Measurements from ENCODE around the gene GNAI1.

Gene GNAI1

DNA sequence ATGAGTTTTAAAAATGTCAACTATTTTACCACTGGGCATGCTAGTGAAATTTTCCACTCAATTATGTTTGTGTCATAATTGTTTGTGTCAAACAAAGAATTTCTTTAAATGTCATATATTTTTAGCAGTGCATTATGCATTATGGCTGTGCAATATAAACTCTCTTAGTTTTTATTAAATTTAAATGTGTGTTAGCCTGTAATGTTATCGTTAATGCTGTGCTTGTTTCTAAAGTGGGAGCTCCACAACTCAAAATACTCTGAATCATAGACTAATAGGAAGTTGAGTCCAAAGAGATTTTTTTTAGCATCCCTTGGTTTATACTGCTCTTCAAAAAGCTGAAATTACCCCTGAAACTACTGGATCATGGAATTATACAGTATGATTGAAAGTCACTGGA, 26.8 kb downstream of the GNAI1 start:
- no peak for DNase-seq (ENCODE audit: low read depth)

DNA sequence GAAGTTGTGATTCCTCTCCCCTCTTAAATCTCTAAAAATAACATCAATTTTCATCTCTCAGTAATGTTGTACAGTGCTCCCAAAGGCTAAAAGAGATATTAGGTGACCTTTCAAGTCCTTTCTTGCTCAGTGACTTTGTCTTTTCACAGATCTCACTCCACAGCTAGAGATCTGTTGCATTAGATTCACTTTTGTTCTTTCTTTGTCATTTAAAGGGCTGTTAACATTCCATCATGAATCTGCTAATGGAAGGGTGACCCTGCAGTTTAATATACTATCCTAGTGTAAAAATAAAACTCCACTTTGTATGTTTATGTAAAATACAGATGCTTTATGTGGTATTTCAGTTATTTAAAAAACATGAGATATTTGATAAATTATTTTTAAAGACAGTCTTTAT, 30.5 kb downstream of the GNAI1 start:
- no peak for DNase-seq (ENCODE audit: low read depth)

DNA sequence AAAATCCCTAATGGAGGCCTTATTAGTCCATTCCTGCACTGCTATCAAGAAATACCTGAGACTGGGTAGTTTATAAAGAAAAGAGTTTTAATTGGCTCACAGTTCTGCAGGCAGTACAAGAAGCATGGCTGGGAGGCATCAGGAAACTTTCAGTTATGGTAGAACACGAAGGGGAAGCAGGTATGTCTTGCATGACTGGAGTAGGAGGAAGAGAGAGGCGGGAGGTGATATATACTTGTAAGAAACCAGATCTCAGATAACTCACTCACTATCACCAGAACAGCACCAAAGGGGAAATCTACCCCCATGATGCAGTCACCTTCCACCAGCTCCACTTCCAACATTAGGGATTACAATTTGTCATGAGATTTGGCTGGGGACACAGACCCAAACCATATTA, 35.8 kb downstream of the GNAI1 start:
- DNase-seq (ENCODE audit: low read depth), result no peak

DNA sequence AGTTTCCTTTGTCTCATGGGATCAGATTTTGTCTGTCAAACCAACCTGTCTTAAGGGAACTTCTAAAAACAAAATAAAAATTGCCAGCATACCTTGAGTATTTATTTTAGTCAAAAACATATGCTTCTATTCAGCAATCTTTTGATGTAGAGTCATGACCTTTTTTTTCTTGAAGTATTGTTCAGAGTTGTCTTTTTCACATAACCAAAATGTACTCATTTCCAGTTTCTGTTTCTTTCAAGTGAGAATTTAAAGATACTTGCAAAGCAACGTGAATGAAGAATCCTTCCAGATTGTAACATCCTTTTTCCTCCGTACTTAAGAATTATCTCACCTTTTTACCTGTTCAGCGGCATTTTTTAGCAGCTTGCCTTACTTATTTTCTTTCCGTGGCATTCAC, 37.8 kb downstream of the GNAI1 start:
- DNase-seq (ENCODE audit: low read depth), result no peak

DNA sequence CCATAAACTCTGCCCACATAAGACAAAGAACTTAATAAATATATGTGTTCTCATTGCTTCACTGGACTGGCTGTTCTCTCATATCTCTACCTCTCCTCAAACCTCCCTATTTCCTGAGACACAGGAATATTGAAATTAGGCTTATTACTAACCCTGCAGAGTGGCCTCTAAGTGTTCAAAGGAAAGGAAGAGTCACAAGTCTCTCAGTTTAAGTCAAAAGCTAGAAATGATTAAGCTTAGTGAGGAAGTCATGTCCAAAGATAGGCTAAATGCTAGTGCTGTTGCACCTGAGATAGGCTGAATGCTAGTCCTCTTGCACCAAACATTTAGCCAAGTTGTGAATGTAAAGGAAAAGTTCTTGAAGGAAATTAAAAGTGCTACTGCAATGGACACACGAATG, 41.1 kb downstream of the GNAI1 start:
- DNase-seq (ENCODE audit: low read depth), result no peak

DNA sequence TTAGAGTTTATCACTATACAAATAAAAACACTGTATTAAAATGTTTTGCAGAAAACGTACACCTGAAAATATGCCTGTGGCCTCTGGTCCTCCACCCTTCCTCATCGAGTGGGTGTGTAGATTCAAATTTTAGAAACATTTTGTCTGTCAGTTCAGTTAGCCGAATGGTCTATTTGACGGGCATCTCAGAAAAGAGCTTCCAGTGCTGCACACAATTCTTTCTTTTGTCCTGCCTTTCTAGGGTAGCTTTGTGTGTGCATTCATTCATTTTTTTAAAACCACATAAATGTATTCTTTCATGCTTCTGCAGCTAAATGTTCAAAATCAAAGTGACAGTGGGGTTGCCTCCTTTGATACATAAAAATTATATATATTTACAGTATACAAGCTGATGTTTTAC, 46.8 kb downstream of the GNAI1 start:
- DNase-seq (ENCODE audit: low read depth), result no peak

DNA sequence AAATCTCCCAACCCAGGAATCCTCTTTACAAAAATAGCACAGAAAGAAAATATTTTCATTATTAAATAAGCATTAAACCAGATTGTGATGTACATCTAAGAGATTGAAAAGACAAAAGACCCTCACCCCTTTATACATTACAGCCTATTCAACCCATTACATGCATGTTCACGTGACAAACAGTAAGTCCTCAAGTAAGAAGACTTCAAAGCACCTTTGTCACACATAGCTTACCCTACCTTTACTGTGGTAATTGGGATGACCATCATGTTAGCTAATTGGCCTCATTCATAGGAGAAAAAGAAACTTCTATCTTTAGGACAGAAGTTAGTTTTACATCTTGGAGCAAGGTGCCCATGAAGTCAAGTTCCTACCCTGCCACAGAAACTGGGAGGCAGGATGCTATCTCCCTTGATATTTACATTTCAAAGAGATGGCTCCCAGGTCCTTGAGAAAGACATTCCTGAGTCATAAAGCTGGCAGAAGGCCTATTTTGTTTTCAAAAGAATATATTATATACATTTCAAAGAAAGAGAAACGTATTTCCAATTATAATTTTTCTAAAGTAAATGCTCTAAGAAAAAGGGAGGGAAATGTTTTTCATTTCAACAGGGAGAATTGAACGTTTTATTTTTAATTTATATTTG, 48.1 kb downstream of the GNAI1 start:
- no peak for DNase-seq (ENCODE audit: low read depth)

DNA sequence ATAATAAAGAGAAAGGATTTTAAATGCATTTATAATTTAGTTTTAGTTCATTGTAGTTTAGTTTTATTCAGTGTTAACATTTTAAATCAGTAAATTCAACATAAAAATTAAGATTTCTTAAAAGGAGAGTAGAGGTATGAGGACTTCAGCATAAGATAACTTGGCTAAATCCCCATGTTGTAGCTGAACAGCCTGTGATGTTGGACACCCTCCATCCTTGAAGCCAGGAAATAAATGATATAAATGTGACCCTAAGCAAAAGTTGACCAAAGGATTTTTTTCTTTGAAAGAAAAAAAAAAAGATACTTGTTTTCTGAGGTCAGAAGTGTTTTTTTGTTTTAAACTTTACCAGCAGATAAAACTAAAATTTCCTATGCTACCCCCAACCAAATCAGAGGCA, 48.7 kb downstream of the GNAI1 start:
- DNase-seq (ENCODE audit: low read depth), result no peak

DNA sequence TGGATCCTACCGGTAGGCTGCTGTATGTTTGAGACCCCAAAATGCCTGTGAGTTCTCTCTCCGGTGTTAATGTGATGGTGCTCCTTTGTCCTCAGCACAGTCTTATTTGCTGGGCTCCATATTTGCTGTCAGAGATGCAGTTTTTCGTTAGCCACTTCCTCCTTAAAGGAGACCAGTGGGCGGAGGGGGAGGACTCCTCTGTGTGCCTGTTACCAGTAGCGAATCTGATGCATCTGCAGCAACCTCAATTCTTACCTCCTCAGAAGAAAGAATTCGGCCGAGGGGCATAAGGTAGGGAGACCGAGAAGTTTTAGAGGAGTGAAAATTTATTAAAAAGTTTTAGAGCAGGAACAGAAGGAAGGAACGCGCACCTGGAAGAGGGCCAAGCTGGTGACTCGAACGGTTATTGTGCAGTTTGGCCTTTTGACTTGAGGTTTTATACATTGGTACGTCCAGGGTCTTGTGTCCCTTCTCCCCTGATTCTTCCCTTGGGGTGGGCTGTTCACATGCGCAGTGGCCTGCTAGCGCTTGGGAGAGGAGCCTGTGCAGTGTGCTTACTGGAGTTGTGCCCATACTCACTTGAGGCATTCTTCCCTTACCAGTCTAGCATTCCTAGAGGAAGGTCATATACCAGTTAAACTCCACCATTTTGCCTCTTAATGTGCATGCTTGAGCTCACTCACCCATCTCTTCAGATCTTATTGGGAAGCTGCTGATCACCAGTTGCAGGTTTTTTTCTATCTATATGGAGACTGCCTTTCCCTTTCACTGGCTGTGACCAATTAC, 49.5 kb downstream of the GNAI1 start:
- no peak for DNase-seq (ENCODE audit: low read depth)

DNA sequence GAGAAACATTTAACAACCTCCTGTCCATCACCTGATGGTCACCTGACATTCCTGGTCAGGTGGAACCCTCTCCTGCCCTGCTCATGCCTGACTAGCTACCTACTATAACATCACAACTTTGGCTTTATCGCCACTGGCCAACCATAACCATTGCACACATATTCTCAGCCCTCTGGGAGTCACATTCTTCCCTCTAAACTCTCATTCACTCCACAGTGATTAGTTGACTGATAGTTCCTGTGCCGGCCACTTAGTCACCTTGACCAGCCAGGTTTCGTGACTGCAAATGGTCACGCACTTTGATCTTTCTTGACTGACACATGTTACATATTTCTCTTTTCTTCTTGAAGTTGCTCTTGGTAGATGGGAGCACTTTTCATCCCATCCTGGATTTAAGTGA, 50.1 kb downstream of the GNAI1 start:
- DNase-seq (ENCODE audit: low read depth), result no peak

DNA sequence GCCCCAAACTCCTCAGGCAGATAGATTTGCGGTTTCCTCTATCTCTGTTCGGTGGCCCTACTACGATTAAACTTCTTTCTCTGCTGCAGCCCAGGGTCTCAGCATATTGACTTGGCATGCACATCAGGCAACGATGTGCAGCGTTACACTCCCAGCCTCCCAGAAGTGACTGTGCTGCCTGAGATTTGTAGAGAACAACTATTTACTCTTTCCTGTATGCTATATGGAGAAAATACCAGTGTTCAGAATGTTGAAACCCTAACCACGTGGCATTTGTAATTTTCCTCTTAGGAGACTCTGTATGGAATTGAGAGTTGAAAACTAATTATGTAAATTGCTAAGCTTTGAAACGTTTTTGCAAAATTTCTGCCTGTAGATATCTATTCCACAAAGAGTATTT, 50.9 kb downstream of the GNAI1 start:
- DNase-seq (ENCODE audit: low read depth), result no peak

DNA sequence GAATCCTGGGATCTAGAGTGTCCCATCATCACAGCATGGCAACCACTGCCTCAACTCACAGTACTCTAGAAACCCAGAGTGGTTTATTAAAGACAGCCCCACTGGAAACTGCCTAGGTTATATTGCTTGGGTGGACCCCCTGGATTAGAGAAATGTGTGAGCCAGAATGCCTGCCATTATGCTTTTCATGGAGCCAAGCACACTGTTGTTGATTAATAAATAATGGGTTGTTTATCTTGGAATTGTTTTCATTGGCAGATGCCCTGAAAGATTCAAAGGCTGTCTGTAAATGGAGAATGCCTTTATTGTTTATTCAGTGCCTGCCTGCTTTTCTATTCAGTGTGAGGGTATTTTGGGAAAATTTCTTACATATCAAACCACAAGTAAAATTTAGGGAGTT, 52.1 kb downstream of the GNAI1 start:
- no peak for DNase-seq (ENCODE audit: low read depth)

DNA sequence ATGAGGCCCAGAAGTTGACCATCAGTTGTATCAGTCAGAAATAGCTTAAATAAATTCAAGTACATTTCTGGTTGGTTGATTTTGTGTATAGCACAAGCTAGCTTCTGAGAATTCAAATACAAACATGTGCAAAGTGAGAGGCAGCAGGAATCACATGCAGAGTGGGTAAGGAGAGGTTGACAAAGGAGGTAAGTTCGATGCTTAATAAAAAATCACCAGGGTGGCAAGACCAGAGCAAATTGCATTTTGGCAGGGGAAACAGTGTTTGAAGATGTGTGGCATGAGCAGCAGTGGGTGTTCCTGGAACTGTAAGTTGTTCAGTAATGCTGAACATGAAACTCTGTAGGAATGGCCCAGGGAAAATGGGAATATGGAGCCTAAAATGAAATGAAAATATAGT, 52.6 kb downstream of the GNAI1 start:
- no peak for DNase-seq (ENCODE audit: low read depth)

DNA sequence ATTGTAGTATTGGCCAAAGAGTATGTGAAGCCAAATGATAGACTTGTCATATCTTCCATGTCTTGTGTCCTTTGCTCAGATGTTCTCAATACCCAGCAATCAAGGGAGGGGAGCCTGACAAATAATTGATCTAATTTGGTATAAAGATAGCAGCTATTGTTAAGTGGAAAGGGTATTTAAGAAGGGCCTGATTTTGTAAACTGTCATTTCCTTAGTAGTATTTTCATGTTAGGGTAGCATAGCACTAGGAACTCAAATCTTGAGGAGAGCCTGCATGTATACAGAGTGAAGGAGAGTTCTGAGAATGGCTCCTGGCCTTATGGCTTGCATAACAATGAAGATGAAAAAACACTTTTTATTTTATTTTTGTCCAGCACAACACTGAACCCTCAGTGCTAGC, 53.1 kb downstream of the GNAI1 start:
- no peak for DNase-seq (ENCODE audit: low read depth)

DNA sequence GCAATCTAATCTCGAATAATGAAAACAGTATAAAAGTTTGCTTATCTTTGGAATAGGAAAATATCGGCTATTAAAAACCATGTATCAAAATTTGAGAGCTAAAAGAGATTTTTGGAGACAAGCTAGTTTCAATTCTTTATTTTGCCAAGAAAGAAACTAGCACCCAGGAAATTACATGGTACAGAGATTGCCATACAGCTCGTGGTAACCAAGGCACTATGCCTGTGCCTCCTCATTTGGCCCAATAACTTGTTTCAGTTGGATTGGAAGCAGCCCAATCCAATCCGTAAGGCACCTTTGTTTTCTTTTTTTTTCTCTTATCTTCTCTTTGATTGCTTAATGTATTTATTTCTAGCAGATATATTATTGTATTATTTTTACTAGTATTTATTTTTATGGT, 55.0 kb downstream of the GNAI1 start:
- DNase-seq (ENCODE audit: low read depth), result no peak

DNA sequence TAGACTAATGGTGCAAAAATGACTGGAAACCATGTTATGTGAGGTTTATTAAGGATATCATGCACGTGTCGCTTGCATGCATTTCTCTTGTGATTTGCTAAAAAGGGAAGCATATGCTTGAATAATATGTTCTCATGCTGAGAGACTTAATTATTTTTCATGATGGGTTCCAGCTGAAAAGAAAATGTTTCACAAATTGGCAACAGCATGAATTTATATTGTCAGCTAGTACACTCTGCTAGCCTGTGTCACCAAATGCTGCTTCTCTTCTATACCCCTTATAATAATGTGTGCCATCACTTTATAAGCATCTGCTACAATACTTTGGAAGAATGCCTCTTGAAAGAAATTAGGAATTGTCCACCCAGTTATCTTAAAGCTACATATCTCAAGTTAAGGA, 63.0 kb downstream of the GNAI1 start:
- DNase-seq (ENCODE audit: low read depth), result no peak

DNA sequence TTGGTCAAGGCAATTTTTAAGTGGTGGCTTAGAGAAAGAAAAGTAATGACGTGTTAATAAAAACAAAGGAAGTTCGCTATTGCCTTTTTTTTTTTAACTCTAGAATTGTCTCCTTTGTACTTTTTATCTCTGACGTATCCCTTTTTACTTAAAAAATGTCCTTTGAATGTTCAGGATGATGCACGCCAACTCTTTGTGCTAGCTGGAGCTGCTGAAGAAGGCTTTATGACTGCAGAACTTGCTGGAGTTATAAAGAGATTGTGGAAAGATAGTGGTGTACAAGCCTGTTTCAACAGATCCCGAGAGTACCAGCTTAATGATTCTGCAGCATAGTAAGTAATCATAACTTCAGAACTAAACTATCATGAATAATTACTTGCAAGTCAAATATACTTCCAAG, 64.4 kb downstream of the GNAI1 start:
- DNase-seq (ENCODE audit: low read depth), result no peak

DNA sequence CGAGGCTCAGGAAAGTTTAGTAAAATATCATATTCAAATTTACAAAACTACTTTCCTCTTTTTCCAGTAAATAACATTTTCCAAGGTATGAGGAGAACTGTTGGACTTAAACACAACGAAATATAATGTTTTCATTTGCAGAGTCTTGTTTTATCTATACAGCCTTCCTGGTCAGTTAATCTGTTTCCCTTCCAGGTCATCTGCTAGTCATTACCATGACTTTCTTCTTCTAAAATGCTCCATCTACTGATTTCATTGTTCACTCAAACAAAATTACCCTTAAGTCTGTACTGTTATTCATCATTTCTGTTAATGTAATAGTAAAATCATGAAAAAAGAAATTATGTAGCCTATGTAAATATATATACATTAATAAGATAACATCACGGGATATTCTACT, 69.8 kb downstream of the GNAI1 start:
- DNase-seq (ENCODE audit: low read depth), result no peak

DNA sequence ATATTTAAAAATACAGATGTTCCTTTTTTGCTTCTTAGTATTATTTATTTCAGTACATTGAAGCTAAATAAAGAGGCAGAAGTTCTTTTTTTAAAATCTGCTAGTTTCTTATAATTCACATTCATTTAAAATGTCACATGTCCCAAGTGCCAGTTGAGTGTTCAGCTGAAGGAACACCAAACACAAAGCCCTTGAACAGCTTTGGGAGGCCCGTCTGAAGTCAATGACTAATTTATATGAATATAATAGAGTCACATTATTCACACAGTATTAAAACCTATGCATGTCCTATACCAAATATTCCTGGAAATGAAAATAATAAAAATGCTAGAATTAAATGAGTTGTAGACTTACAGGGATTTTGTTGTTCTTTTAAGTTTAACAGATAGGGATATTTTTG, 70.3 kb downstream of the GNAI1 start:
- no peak for DNase-seq (ENCODE audit: low read depth)

DNA sequence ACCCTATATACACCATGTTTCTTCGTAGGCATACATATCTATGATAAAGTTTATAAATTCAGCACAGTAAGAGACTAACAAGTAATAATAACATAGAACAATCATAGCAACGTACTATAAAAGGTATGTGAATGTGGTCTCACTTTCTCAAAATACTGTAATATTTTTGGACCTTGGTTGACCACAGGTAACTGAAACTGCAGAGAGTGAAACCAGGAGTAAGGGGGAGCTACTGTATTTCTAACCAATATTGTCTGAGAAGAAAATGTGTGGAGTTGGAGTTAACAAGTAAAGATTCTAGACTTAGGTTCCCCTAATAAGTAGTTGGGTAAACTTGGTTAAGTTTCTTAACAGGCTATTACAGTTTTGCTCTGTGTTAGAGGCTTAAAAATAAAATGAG, 72.1 kb downstream of the GNAI1 start:
- DNase-seq (ENCODE audit: low read depth), result no peak

DNA sequence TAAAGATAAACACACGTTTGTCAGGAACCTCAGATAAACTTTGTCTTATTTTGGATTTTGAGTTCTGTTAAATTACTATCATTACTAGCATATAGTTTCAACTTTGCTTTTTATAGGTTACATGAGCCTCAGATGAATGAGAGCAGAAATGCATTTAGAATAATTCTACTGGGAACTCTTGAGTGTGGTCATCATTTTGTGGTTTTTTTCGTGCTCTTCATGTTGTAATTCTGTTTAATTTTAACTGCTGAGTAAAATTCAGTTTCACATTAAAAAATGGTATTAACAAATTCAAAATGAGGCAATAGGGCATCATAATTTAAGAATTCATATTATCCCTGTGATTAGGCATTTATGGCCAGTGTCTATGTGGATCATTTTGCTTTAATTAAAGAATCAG, 72.9 kb downstream of the GNAI1 start:
- DNase-seq (ENCODE audit: low read depth), result no peak

DNA sequence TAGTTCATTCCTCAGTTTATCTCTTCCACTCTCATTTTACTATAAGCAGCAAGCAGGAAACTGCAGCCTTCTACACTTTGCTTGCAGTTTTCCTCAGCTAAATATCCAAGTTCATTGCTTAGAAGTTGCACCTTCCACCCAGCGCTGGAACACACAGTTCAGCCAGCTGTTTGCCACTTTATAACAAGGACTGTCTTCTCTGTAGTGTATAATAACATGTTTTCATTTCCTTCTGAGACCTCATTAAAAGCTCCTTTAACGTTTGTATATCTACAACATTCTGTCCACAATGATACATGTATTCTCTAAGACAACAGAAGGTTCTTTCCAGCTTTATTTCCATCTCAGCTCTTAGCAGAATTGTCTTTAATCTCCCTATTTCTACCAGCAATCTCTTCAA, 74.1 kb downstream of the GNAI1 start:
- DNase-seq (ENCODE audit: low read depth), result no peak

DNA sequence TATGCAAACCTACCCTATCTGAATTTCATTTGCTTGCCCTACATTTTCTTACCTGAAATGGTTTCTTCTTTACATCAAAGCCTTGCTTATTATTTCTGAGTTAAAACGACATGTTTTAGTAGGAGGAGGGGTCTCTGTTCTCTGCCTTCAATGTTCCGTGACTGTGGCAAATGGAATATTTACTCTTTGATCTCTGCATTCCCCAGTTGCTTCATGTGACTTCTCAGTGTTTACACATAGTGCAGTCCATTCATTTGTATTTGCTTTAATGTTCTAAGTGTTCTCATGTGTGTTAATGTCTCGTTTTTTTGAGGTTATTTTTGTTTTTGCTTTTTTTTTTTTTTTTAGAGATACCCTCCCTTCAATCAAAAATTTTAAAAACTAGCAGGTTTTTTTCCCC, 75.8 kb downstream of the GNAI1 start:
- DNase-seq (ENCODE audit: low read depth), result no peak

DNA sequence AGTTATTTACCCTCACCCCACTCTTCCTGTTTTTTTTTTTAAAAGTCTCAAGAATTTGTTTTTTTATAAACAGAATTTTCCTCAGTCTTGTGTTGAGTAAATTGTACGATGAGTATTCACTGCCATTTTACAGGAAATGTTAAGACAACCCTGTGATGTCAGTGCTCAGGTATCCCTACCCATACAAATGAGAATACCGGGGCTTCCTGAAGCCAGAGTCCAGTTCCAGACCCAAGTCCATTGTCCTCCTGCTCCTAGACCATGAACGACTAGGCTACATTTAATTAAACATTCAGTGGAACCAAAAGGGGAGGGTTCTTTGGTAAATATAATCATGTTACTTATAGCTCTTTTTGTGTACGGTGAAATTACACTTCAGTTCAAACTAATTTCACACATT, 79.2 kb downstream of the GNAI1 start:
- no peak for DNase-seq (ENCODE audit: low read depth)
